22Rv1 (cell line): Measurements from ENCODE around the gene CYP4V2.

Experiments used
- H3K27ac ChIP-seq: fragments of 450-650 bp; 2 replicates; pipeline ENCODE4 v1.5.1; 2017
- ZFX ChIP-seq: fragments of 450-650 bp; IDR thresholded peaks from 2 replicates; pipeline ENCODE4 v1.6.1; 2017; ENCODE audit warnings: antibody characterized with exemption, borderline replicate concordance
- TF ChIP-seq, protein P1 (sequence below): fragments of 450-650 bp; IDR thresholded peaks from 2 replicates; pipeline ENCODE4 v1.5.1; 2017; ENCODE audit warnings: mild to moderate bottlenecking

CYP4V2 gene

GRCh38 chr4:186150926-186151325, 40.4 kb upstream of the CYP4V2 start:
- no peak overlapping the region for H3K27ac ChIP-seq
- no peak for TF ChIP-seq ZFX
- TF ChIP-seq, protein P1, sequence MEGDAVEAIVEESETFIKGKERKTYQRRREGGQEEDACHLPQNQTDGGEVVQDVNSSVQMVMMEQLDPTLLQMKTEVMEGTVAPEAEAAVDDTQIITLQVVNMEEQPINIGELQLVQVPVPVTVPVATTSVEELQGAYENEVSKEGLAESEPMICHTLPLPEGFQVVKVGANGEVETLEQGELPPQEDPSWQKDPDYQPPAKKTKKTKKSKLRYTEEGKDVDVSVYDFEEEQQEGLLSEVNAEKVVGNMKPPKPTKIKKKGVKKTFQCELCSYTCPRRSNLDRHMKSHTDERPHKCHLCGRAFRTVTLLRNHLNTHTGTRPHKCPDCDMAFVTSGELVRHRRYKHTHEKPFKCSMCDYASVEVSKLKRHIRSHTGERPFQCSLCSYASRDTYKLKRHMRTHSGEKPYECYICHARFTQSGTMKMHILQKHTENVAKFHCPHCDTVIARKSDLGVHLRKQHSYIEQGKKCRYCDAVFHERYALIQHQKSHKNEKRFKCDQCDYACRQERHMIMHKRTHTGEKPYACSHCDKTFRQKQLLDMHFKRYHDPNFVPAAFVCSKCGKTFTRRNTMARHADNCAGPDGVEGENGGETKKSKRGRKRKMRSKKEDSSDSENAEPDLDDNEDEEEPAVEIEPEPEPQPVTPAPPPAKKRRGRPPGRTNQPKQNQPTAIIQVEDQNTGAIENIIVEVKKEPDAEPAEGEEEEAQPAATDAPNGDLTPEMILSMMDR = no peak

GRCh38 chr4:186151499-186151898, 39.9 kb upstream of the CYP4V2 start:
- TF ChIP-seq, protein P1 = no peak
- TF ChIP-seq ZFX = no peak
- H3K27ac ChIP-seq = no peak overlapping the region

GRCh38 chr4:186158021-186158813, 33.1 kb upstream of the CYP4V2 start:
- no peak overlapping the region for H3K27ac ChIP-seq
- no peak for TF ChIP-seq ZFX
- TF ChIP-seq, protein P1 = no peak

DNA sequence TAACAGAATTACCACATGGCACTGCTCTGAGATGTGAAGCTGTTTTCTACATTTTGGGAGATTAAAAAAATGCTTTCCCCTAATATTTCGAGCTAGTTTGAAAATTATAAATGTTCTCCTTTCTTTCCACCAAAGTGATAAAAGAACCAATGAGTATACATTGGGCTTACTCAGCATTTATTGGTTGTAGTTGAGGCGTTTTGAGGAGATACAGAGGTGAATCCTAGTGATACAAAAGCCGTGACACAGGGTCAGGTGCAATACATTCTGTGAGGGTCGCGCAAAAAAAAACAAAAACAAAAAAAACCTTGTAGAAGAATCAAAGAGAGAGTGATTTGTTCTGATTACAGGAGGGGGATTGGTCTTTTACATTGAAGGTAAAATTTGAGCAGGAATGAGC, 32.4 kb upstream of the CYP4V2 start:
- TF ChIP-seq, protein P1 = no peak
- TF ChIP-seq ZFX = no peak
- no peak overlapping the region for H3K27ac ChIP-seq

DNA sequence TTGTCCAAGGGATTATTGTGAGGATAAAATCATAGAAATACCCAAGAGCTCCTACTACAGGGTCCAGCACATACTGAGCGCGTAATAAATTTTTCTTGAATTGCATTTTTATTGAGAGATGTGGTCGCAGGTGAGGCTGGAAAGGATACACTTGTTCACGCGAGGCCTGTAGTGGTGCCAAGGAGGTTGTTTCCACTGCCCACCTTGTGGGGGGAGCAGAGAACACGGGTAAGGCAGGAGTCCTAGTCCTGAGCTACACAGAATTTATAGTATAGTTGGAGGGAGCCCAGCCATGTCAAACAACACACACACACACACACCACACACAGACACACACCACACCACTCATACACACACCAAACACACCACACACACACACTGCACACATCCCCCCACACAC, 31.8 kb upstream of the CYP4V2 start:
- TF ChIP-seq ZFX = no peak
- TF ChIP-seq, protein P1 = no peak
- no peak overlapping the region for H3K27ac ChIP-seq

DNA sequence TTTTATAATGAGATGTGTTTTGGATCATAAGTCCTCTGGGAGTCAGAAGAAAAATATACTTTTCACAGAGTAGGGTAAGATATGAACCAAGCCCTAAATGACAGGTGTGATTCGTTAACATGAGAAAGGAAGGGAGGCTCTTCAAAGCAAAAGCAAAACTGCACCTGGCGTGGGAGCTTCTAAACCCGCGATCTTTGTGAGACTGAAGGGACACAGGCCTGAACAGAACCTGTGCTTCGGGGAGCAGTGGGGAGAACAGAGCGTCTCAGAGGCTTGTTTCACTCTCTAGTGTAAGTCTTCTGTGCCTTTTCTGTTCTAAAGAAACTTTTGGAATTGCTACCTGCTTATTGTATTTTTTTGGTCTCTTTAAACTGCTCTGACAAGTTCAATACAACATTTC, 30.2 kb upstream of the CYP4V2 start:
- TF ChIP-seq ZFX = no peak
- TF ChIP-seq, protein P1 = no peak
- no peak overlapping the region for H3K27ac ChIP-seq

DNA sequence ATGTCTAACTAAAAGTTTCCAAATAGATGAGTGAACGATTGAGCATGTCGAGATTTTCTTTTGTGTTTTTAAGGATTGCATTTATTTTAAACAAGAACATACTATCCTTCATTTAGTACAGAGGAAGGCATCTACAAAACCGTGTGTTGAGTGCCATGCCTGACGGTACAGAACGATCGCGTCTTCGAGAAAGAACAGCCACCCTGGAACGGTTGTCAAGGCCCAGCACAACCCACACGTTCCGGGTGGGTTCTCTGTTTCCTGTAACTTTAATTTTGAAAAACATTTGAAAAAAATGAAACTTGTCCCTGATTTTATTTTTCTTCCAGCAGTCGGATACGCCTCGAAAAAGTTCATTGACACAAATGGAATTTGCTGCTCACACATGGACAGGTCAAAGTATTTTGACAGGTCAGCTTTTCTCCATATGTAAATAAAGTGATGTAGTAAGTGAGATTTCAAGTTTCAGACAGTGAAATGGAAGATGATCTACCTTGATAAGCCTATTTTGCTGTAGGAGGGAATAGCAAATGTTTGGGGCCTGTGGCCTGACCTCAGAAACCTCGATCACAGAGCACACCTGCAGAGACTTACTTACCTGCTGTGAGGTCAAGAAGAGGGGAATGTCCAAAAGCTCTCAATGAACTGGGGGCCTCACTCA, 24.4 kb upstream of the CYP4V2 start:
- no peak overlapping the region for H3K27ac ChIP-seq
- no peak for TF ChIP-seq ZFX
- TF ChIP-seq, protein P1 = no peak
